Epithelial cell of proximal tubule (primary cell): Measurements from ENCODE around the gene MTFP1. TPM values are rescaled to one million over a fixed set of nuclear protein-coding genes. Genes with fewer than 3 reads are reported as not detected.

Experiments used
- DNase-seq: peaks from one replicate; pipeline ENCODE4 v3.0.0-alpha.2; 2011; ENCODE audit warnings: low read depth
- H3K4me3 ChIP-seq: 2 replicates; pipeline ENCODE4 v1.5.1; 2011; ENCODE audit warnings: low read depth, mild to moderate bottlenecking, low read length
- total RNA-seq: library from RNA; depleted of rRNA; stranded (reverse); fragments of >200 nt; gene quantifications from 2 replicates; pipeline ENCODE4 v1.2.3, GENCODE V29; 2015
- TF ChIP-seq, protein P1 (sequence below): conservative IDR thresholded peaks from 2 replicates; pipeline ENCODE4 v1.5.1; 2012; ENCODE audit warnings: low read depth, mild to moderate bottlenecking, low read length

The MTFP1 gene
- total RNA-seq, 1 donor from 2014 or later = 79.7 TPM

- peak overlapping the region; percentile 68 for H3K4me3 ChIP-seq
- TF ChIP-seq, protein P1, sequence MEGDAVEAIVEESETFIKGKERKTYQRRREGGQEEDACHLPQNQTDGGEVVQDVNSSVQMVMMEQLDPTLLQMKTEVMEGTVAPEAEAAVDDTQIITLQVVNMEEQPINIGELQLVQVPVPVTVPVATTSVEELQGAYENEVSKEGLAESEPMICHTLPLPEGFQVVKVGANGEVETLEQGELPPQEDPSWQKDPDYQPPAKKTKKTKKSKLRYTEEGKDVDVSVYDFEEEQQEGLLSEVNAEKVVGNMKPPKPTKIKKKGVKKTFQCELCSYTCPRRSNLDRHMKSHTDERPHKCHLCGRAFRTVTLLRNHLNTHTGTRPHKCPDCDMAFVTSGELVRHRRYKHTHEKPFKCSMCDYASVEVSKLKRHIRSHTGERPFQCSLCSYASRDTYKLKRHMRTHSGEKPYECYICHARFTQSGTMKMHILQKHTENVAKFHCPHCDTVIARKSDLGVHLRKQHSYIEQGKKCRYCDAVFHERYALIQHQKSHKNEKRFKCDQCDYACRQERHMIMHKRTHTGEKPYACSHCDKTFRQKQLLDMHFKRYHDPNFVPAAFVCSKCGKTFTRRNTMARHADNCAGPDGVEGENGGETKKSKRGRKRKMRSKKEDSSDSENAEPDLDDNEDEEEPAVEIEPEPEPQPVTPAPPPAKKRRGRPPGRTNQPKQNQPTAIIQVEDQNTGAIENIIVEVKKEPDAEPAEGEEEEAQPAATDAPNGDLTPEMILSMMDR = no peak
- peak; percentile 74 for DNase-seq
These were observed 2.9 kb upstream of the MTFP1 start for GRCh38 chr22:30422481-30423300.

DNA sequence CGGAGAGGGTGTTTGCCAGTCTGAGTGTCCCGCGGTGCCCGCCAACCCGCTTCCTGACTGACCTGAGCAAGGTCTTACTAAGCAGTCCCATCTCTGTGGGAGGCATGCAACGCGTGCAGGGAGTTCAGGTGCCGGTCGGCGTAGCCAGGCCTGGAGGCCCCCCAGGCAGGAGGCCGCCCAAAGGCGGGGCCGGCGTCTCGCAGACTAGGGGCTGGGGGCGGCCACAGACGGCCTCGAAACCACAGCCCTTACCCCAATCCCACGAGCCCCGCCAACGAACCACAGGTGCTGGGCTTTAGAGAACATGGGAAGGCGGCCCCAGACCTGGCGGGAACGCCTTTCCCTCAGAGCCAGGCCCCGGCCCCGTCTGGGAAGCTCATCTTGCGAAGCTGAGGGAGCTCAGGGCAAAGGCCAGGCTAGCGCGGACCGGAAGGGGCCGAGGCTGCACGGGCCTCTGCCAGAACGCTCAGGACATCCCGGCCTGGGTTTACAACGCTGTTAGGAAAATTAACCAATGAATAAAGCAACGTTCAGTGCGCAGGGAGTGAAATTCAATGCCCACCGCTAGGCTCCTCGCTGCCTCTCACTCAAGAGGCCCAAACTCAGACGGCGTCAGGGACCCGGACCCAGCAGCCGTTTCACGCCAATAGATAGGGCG is 2.1 kb upstream of the MTFP1 start:
- DNase-seq = no peak
- TF ChIP-seq, protein P1 = no peak
- H3K4me3 ChIP-seq = peak overlapping the region; percentile 68

- peak overlapping the region; percentile 68 for H3K4me3 ChIP-seq
- DNase-seq = peak; percentile 93
- TF ChIP-seq, protein P1 = no peak
These were observed 1.5 kb upstream of the MTFP1 start for GRCh38 chr22:30423959-30424533.

DNA sequence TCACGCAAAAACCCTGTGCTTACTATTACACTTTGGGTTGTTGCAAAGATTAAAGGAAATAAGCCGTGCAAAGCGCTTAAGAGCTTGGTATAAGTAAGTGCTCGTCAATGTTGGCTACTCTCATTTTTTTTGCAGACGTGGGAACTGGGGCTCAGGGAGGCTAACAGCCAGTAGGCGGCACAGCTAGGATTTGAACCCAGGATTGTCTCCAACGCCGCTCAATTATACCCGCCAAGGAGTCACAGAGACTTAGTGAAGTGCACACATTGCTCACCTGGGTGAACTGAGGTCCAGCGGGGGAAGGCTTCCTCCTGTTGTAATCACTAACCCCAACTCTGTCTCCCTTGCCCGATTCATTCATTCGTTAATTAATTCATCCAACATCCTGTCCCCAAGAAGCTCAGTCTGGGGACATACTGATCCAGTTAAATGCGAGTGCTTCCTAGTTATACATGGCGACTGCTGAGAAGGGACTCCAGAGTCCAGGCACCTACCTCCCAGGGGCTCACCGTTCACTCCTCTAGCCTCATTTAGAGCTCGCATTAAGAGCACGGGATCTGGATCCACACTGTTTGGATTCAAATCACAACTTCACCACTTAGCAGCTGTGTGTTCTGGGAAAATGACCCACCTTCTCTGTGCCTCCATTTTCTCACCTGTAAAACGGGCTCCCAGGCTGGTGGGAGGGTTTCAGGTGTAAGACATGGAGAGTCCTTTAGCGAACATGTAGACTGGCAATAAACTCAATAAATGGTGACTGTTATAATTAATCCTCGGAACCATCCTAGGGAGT is 838 bp upstream of the MTFP1 start:
- peak overlapping the region; percentile 68 for H3K4me3 ChIP-seq
- no peak for DNase-seq
- TF ChIP-seq, protein P1 = peak; percentile 19

DNA sequence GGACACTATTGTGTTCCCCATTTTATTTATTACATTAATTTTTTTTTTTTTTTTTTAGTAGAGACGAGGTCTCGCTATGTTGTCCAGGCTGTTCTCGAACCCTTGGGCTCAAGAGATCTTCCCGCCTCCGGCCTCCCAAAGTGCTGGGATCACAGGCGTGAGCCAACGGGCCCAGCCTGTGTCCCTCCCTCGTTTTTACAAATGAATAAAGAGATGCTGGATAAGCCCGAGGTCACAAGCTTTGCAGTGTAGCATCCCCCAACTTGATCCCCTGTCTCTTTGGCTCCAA is 297 bp upstream of the MTFP1 start:
- DNase-seq = no peak
- H3K4me3 ChIP-seq = peak overlapping the region; percentile 68
- TF ChIP-seq, protein P1 = no peak

- TF ChIP-seq, protein P1 = peak; percentile 81
- H3K4me3 ChIP-seq = peak overlapping the region; percentile 68
- DNase-seq = no peak
These were observed 1.1 kb downstream of the MTFP1 start for GRCh38 chr22:30426388-30427353.
